Stimulated activated CD8-positive, alpha-beta memory T cell treated with anti-CD3 and anti-CD28 coated beads, Interleukin-4, amount 100 ng/mL, for 24 hours (primary cell): ENCODE data around the gene PCGF6.
"Not testable (repeated sequence)": the region's sequence is repeated elsewhere in the genome, so short reads cannot be mapped to it uniquely, and the experiment has no call there.

ENCODE experiments used
- DNase-seq: peaks from one replicate; pipeline ENCODE4 v3.0.0-alpha.2; 2020; ENCODE audit warnings: low read depth

Gene PCGF6, protein sequence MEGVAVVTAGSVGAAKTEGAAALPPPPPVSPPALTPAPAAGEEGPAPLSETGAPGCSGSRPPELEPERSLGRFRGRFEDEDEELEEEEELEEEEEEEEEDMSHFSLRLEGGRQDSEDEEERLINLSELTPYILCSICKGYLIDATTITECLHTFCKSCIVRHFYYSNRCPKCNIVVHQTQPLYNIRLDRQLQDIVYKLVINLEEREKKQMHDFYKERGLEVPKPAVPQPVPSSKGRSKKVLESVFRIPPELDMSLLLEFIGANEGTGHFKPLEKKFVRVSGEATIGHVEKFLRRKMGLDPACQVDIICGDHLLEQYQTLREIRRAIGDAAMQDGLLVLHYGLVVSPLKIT

DNA sequence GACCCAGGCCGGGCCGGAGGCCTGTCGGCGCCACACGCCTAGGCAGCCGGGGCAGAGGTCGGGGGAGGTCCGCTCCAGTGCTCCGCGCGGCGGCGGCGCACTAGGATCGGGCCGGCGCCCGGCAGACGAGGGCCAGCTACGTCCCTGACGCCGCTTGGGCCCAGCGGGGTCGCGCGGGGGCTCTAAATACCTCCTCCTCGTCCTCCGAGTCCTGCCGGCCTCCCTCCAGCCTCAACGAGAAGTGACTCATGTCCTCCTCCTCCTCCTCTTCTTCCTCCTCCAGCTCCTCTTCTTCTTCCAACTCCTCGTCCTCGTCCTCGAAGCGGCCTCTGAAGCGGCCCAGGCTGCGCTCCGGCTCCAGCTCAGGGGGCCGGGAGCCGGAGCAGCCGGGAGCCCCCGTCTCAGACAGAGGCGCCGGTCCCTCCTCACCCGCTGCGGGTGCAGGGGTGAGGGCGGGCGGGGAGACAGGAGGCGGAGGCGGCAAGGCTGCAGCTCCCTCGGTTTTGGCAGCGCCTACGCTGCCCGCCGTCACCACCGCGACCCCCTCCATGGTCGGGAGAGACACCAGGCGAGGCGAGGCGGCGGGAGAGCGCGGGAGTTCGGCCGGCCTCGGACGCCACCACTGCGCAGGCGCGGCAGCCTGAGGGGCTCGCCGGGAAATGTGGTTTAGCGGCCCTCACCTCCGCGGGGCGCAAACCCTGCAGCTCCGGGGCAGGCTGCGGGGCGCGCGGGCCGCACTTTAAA, at the start of gene PCGF6:
PCGF6 (minus strand) TSS at position 624 of the 744 bp plus-strand sequence; CDS start at position 550, 74 bp downstream.
- peak; percentile 73 for DNase-seq

DNA sequence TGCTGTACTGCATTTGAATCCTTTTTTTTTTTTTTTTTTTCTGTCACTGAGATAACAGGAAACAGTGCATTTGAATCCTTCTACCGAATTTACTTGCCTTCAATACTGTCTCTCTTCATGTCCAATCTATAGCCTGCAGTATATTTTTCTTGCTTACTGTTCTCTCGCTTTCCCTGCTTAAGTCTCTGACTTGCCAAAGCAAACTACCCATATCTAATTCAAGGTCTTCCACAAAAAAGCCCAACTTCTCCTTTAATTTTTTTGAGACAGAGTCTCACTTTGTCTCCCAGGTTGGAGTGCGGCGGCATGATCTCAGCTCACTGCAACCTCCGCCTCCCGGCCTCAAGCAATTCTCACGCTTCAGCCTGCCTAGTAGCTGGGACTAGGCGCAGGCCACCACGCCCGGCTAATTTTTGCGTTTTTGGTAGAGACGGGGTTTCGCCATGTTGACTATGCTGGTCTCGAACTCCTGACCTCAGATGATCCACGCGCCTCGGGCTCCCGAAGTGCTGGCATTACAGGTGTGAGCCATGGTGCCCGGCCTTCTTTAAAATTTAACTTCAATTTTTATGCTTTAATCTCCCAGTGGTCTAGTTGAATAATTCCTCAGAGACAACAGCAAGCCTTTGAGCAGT, 46.4 kb upstream of the PCGF6 start:
- DNase-seq: no peak

DNA sequence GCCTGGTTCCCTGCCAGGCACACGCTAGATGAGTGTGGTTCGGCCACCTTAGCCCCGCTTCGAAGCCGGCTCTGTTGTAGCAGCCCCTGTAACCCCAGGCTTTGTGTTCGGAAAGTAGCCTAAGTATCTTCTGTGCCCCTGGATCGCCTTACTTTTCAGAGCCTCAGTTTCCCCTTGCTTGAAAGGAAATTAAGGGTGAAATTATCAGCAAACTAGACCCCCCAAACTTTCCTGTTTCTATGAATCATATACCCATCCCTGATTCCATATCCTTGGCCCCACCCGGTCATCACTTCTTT, 45.8 kb upstream of the PCGF6 start:
- DNase-seq: no peak

DNA sequence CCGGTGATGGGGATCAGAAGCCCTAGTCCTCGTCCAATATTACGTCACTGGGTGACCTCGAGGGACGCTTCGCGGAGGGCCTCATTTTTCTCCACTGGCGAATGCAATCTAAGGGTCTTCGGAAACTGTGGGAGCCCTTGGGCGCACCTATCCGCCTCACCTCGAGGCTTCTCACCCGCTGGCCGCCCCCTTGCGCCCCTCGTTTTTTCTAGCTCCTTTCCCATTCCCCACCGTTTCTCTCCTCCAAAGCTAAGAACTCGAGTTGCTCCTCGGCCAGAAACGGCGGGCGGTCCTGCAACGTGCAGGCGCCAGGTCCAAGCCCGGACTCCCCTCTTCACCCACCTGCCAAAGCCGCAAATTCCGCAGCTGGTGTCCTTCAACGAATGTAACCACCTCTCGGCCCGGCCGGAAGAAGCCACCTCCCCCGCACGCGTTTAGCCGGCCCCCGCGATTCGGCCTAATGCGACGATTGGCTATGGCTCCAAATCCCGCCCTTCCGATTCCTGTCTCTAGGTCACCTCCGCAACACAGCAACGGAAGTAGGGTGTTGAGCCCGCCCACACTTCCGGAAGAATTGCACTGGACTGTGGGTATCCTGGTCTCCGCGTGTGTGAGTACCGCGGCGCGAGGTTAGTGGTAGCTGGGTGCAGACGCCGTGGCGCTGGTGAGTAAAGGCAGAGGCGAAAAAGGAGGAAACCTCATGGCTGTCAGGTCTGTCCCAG, 45.3 kb upstream of the PCGF6 start, which contains the start of the genes ATP5MK and PDCD11:
ATP5MK (minus strand) TSS at position 409 of the 722 bp plus-strand sequence. CDS start 4,018 bp downstream, outside the sequence.
PDCD11 (plus strand) TSS at position 560 of the 722 bp plus-strand sequence. CDS start 1,801 bp downstream, outside the sequence.
- DNase-seq: peak; percentile 93

DNA sequence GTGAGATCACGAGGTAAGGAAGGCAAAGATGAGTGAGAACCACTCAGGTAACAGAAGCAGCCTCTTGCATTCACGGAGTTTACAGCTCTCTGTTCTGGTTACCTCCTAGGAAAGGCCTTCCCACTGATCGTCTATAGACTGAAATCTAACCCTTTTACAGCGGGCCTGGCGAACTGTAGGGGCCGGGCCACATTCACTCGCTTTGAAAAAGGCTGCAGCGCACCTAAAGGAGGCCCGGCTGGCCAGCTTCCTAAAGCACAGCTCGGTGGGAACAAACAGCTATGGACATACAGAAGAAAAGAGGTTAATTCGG, 44.8 kb upstream of the PCGF6 start:
- no peak for DNase-seq

DNA sequence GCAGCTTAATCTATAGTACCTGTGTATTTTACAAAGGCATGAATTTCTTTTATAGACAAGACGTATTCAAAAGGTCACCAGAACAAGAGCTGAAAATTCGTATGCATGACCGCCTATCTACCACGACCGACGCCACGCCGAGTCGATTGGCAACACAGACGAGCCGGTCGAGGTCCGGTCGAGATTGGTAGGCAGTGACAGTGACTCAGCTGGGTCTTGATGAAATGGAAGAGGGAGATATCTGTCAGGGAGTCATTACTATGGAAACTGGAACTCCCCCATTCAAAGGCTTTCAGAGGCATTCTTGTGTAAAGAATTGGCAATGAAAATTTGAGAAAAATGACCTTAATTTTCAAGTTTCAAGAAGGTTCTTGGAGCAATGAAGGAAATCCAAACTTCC, 43.2 kb upstream of the PCGF6 start:
- DNase-seq: no peak

DNA sequence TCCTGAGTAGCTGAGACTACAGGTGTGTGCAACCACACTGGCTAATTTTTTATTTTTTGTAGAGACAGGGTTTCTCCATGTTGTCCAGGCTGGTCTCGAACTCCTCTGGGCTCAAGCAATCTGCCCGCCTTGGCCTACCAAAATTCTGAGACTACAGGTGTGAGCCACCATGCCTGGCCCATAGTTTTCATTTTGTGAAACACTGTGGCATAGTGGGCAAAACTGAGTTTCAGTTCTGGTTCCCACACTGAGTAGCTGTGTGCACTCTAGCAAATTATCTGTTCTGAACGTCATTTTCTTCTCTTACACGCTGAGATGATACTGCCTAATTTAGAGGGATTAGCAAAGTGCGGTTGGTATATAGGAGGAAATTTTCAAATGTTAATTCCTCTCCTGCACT, 31.8 kb upstream of the PCGF6 start:
- no peak for DNase-seq

DNA sequence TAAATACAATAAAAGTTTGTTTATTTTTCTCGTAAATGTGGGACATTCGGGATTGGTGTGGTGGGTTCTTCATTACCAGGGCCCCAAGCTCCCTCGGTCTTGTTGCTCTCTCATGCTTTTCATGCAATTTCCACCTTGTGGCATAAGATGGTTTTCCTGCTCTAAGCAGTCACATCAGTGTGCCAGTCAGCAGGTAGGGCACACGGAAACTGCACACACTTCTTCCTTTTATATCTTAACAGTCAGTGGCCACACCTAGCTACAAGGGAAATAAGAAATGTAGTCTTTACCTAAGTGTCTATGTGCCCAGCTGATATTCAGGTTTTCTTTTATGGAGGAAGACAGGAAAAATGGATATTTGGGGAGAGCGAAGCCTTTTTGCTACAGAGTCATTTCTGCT, 23.3 kb upstream of the PCGF6 start:
- DNase-seq: no peak

DNA sequence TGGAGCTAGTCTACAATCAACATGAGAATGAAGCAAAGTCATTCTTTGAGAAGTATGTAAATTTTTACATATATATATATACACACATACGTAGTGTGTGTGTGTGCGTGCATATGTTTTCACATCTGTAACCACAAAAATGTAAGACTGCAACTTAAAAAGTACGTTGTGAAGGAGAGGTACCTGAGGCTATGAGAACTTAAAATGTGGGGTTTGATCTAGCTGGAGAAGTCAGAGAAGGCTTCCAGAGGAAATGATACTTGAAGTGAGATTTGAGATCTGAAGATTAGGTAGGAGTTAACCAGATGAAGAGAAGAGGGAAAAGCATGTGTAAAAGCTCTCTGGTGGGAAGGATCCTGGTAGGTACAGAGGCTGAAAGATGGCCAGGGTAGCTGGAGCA, 22.6 kb upstream of the PCGF6 start:
- DNase-seq: no peak

DNA sequence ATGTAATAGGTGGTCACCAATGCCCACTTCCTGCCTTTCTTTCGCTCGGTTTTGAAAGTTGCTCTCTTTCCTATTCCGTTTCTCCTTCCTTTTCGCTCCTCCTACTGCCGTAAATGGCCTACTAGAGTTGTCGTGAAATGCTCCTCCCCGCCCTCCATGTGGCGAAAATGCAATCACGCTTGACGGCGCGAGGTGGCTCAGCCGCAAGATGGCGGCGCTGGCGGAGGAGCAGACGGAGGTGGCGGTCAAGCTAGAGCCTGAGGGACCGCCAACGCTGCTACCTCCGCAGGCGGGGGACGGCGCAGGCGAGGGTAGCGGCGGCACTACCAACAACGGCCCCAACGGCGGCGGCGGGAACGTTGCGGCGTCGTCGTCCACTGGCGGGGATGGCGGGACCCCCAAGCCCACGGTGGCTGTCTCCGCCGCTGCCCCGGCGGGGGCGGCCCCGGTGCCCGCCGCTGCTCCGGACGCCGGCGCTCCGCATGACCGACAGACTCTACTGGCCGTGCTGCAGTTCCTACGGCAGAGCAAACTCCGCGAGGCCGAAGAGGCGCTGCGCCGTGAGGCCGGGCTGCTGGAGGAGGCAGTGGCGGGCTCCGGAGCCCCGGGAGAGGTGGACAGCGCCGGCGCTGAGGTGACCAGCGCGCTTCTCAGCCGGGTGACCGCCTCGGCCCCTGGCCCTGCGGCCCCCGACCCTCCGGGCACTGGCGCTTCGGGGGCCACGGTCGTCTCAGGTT, 17.0 kb upstream of the PCGF6 start, which contains the start of gene TAF5:
TAF5 (plus strand) TSS at position 195 of the 737 bp plus-strand sequence; CDS start at position 209, 14 bp downstream.
- DNase-seq: peak; percentile 81

DNA sequence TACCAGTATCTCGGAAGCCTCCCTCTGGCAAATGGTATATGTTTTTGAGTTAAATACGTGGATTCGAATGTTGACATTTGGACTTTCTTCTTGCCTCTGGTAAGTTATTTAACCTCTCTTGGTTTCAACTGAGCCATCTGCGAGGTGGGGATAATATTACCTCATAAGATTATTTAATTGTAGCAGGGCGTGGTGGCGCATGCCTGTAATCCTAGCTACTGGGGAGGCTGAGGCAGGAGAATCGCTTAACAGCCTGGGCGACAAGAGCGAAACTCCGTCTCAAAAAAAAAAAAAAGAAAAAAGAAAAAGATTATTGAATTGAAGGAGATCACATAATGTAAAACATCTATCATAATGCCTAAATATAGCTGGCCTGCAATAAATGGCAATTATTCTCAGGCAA, 16.4 kb upstream of the PCGF6 start:
- DNase-seq: no peak

DNA sequence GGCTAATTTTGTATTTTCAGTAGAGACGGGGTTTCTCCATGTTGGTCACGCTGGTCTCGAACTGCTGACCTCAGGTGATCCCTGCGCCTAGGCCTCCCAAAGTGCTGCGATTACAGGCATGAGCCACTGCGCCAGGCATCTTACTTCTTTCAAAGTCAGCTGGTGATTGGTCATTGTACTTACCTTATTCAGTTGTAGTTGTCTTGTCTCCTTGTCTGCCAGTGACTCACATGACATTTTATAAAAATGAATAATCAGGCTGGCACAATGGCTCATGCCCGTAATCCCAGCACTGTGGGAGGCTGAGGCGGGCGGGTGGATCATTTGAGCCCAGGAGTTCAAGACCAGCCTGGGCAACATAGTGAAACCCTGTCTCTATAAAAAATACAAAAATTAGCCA, 9.9 kb upstream of the PCGF6 start:
- not testable (repeated sequence) for DNase-seq

DNA sequence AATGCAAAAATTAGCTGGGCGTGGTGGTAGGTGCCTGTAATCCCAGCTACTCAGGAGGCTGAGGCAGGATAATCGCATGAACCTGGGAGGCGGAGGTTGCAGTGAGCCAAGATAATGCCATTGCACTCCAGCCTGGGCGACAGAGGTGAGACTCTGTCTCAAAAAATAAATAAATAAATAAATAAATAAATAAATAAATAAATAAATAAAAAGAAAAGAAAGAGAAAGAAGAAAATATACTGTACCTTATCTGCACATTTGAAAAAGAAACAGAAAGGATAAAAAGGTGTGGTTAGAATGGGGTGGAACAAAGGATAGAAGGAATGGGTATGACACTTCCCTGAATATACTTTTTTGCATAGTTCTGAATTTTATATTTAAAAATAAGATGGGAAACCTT, 8.6 kb upstream of the PCGF6 start:
- not testable (repeated sequence) for DNase-seq

DNA sequence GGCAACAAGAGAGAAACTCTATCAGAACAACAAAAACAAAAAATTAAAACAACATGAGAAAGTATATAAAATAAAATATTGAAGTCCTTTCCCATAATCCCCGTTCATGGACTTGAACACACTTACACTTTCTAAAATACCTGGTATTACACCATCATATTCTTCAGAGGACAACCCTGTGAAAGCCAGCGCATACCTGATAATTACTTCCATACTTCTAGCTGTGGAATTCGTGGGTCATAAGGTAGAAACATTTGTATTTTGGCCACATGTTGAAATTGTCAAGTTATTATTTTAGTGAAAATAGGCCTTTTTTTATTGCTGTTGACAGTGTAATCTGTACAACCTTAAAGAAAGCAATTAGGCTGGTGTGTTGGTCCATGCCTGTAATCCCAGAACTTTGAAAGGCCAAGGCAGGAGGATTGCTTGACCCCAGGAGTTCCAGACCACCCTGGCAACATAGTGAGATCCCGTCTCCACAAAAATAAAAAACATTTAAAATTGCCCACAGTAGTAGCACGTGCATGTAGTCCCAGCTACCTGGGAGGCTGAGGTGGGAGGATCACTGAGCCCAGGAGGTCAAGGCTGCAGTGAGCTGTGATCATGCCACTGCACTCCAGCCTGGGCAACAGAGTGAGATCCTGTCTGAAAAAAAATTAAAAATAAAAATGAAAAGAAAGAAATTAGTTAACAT, 5.1 kb upstream of the PCGF6 start:
- DNase-seq: no peak

DNA sequence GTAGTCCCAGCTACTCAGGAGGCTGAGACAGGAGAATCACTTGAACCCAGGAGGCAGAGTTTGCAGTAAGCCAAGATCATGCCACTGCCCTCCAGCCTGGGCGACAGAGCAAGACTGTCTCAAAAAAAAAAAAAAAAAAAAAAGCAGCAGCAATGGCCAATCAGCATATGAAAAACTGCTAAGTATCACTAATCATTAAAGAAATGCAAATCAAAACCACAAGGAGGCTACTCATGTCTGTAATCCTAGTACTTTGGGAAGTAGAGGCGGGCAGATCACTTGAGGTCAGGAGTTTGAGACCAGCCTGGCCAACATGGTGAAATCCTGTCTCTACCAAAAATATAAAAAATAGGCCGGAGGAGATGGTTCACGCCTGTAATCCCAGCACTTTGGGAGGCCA, 3.6 kb upstream of the PCGF6 start:
- DNase-seq: not testable (repeated sequence)

DNA sequence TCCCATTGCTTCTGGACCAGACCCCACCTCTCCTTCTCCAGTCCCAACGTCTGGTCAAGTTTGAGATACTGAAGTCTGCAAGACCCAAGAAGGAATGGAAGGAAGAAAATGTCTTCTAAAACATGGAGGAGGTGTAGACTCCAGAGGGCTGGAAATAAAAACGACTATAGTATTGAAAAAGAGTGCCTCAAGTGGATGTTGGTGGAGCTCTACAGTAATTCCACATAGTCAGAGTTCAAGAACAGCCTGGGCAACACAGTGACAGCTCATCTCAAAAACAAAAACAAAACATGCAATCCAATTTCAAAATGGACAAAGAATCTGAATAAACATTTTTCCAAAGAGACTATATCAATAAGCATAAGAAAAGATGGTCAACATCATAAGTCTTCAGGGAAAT, 2.3 kb upstream of the PCGF6 start:
- no peak for DNase-seq

DNA sequence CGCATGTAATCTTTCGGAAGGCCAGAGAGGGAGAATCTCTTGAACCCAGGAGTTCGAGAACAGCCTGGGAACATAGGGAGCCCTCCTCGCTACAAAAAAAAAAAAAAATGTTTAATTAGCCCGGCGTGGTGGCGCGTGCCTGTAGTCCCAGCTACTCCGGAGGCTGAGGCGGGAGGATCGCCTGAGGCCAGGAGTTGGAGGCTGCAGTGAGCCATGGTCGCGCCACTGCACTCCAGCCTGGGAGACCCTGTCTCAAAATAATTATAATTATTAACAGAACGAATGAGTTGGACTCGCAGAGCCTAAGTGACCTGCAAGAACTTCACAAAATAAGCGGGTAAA, 794 bp downstream of the PCGF6 start:
- DNase-seq: no peak

DNA sequence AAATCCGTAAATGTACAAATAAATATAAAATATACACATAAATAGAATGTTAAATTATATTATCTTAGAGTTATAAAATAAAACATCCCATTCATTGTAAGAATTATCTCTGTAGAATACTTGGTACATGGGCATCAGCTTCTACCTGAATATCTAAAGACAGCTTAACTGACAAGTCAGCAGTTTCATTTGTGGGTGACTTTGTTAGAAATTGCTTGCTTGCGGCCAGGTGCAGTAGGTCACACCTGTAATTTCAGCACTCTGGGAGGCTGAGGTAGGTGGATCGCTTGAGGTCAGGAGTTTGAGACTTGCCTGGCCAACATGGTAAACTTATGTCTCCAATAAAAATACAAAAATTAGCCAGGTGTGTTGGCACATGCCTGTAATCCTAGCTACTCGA, 14.6 kb downstream of the PCGF6 start:
- no peak for DNase-seq

DNA sequence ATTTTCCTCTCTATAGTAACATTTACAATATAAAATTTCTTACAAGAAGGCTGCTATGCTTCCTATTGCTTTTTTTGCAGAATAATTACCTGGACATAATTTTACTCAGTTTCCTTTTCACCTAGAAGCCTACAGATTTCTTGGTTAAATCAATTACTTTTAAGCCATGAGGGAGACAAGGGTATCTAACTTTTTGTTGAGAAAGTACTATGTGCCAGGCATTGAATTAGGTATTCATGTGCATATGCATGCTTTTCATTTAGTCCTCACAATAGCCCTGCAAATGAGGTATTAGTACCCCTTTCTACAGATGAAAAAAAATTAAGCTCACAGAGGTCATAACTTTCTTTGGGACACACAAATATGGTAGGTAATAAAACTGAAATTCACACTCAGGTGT, 16.4 kb downstream of the PCGF6 start:
- DNase-seq: no peak

DNA sequence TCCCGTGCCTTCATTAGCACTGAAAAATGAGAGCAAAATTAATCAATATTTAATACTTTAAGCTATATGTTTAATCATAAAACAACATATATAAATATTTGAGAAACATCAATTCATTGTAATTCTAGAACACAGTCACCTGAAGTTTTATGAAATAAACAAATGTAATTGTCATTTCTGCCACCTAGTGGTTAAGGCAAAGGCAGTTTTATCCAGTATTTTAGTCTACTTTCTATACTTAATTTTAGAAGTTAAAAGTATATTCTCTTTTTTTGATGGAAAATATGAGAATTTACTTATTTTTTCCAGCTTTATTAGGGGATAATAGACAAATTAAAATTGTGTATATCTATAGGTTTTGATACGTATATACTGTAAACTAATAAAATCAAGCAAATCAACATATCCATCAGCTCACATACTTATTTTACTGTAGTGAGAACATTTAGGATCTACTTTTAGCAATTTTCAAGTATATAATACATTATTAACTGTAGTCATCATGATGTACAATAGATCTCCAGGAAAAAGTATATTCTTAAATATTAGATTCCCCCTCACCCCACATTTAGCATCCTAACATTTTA, 16.9 kb downstream of the PCGF6 start:
- no peak for DNase-seq

DNA sequence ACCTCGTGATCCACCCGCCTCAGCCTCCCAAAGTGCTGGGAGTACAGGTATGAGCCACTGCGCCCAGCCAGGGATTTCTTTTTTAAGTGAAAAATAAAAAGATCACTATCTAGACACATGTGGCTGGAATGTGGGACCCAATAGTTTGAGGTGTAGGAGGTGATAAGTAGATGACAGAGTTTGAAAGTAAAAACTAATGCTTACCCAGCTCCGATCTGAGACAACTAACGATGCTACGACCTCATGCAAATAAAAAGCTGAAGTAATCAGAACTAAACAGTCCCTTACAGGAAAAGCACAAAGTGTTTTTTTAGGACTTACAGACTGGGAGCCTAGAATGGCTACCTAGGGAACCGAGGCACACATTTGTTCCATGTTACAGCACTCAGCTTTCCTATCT, 23.0 kb downstream of the PCGF6 start:
- no peak for DNase-seq
